Measurements from ENCODE around the gene IL17REL. TPM values are rescaled to one million over a fixed set of nuclear protein-coding genes. Genes with fewer than 3 reads are reported as not detected.

IL17REL gene
- total and polyA plus RNA-seq, 2 of the 13 experiments (the other 11 are each of a cell fraction or from before 2014, with no cell fraction given) = not detected

DNA sequence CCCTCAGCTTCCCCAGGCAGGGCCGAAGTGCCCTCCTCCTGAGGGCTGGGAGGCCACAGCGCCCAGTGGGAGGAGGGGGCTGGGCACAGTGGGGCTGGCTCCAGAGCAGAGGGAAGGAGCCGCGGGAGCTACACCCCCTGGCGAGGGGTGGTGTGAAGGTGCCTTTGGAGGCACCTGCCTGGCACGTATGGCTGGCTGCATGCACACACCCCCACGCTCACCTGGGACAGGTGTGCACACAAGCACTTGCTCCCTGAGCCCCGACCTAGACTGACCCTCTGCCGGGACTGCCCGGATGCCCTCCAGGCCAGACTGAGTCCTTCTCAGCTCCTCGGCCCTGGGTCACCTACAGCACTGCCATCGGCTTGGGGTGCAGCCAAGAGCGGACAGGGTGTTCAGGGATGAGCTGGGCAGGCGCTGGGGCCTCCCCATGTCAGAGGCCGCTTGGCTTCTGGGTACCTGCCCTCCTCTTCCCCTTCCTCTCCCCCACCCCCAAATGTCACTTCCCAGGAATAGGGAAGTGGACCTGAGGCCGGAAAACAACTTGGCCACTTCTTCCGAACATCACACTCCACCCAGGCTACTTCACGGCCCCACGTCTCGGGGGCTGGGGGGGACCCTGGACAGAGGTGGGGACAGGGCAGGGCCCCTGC is 59.4 kb downstream of the IL17REL start (continued):
- TF ChIP-seq, protein P1, sequence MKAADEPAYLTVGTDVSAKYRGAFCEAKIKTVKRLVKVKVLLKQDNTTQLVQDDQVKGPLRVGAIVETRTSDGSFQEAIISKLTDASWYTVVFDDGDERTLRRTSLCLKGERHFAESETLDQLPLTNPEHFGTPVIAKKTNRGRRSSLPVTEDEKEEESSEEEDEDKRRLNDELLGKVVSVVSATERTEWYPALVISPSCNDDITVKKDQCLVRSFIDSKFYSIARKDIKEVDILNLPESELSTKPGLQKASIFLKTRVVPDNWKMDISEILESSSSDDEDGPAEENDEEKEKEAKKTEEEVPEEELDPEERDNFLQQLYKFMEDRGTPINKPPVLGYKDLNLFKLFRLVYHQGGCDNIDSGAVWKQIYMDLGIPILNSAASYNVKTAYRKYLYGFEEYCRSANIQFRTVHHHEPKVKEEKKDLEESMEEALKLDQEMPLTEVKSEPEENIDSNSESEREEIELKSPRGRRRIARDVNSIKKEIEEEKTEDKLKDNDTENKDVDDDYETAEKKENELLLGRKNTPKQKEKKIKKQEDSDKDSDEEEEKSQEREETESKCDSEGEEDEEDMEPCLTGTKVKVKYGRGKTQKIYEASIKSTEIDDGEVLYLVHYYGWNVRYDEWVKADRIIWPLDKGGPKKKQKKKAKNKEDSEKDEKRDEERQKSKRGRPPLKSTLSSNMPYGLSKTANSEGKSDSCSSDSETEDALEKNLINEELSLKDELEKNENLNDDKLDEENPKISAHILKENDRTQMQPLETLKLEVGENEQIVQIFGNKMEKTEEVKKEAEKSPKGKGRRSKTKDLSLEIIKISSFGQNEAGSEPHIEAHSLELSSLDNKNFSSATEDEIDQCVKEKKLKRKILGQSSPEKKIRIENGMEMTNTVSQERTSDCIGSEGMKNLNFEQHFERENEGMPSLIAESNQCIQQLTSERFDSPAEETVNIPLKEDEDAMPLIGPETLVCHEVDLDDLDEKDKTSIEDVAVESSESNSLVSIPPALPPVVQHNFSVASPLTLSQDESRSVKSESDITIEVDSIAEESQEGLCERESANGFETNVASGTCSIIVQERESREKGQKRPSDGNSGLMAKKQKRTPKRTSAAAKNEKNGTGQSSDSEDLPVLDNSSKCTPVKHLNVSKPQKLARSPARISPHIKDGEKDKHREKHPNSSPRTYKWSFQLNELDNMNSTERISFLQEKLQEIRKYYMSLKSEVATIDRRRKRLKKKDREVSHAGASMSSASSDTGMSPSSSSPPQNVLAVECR (CRISPR knock-in tag; IDR thresholded peaks at IDR 0.05; ENCODE audit: borderline replicate concordance) = 0 out of 2 replicates have a peak, but pooled peaks have one; percentile 3
- TF ChIP-seq NR2F1 (CRISPR knock-in tag; IDR thresholded peaks at IDR 0.05) = no peak
- TF ChIP-seq PRMT3 (CRISPR knock-in tag; IDR thresholded peaks at IDR 0.05; ENCODE audit: borderline replicate concordance, low read depth) = no peak
- TF ChIP-seq RBM39 (IDR thresholded peaks at IDR 0.05; ENCODE audit: low read depth, low read length, poor library complexity, severe bottlenecking) = no peak
- no peak for TF ChIP-seq ZNF282 (IDR thresholded peaks at IDR 0.05; ENCODE audit: partially characterized antibody)

Data from HepG2 (cell line).